Endothelial cell of umbilical vein (primary cell): ENCODE results near the gene CD248. TPM values are rescaled to one million over a fixed set of nuclear protein-coding genes. Genes with fewer than 3 reads are reported as not detected.

ENCODE experiments used
- BruUV-seq: library from RNA; stranded (reverse); fragments of 400-500 nt; replicated peaks from 2 replicates; lab custom pipeline; 2021; lab: Mats Ljungman, UMichigan
- CTCF ChIA-PET: fragments of 300-600, 350-600 bp; sonication (Branson Sonifier 250); formaldehyde crosslinking; loops from one replicate; lab custom pipeline; 2021; ENCODE audit warnings: antibody characterized with exemption, inconsistent platforms; lab: Charles Lee
- POLR2A ChIA-PET: fragments of 300-600, 350-600 bp; sonication (Branson Sonifier 250); formaldehyde crosslinking; loops from one replicate; lab custom pipeline; 2021; ENCODE audit warnings: antibody characterized with exemption, inconsistent platforms; lab: Charles Lee
- DNase-seq: peaks from one replicate; pipeline ENCODE4 v3.0.0-alpha.2; 2011; ENCODE audit warnings: low read depth, low spot score
- FAIRE-seq: peaks from 2 replicates; lab custom pipeline; 2011; peaks lifted over from hg19 to GRCh38; lab: Jason Lieb, UNC
- H2AFZ ChIP-seq: 2 replicates; pipeline ENCODE4 v1.6.0; 2012; ENCODE audit warnings: low read depth, low read length, control low read depth, inconsistent platforms
- H3K27ac ChIP-seq: 2 replicates; pipeline ENCODE4 v1.5.1; 2011; ENCODE audit warnings: low read depth, mild to moderate bottlenecking, control low read depth, low read length, moderate library complexity; ENCODE audit not compliant: insufficient read depth
- H3K27me3 ChIP-seq, 2 experiments: 2 replicates each; pipeline versions ENCODE4 v1.6.0 to v1.6.1; 2011; ENCODE audit warnings: low read length in 2 of 2, mixed read lengths in 1 of 2; ENCODE audit not compliant: control insufficient read depth in 2 of 2, insufficient read depth in 2 of 2
- H3K36me3 ChIP-seq, 2 experiments: 2 replicates in 1 of 2; 3 replicates in 1 of 2; pipeline ENCODE4 v1.5.1; 2011; ENCODE audit warnings: low read length in 2 of 2, mild to moderate bottlenecking in 1 of 2, moderate library complexity in 1 of 2; ENCODE audit not compliant: control insufficient read depth in 2 of 2, insufficient read depth in 2 of 2; ENCODE audit errors: extremely low read depth in 1 of 2
- H3K4me1 ChIP-seq: 3 replicates; pipeline ENCODE4 v1.5.1; 2011; ENCODE audit warnings: mild to moderate bottlenecking, low read length; ENCODE audit not compliant: control insufficient read depth, insufficient read depth; ENCODE audit errors: extremely low read depth
- H3K4me2 ChIP-seq: 2 replicates; pipeline ENCODE4 v1.6.1; 2011; ENCODE audit warnings: low read length, control low read depth, mixed read lengths; ENCODE audit not compliant: insufficient read depth
- H3K4me3 ChIP-seq, 3 experiments: fragments of 200-600 bp in 1 of 3; sonication (generic), shearing (Covaris generic) in 1 of 3; replicated peaks in 1 of 3; 2 replicates each; pipeline ENCODE4 v1.5.1; 2011 to 2016; ENCODE audit warnings: control low read depth in 3 of 3, low read length in 3 of 3, mild to moderate bottlenecking in 2 of 3, inconsistent platforms in 1 of 3, low read depth in 1 of 3, moderate library complexity in 1 of 3; ENCODE audit not compliant: insufficient read depth in 1 of 3
- H3K79me2 ChIP-seq: 2 replicates; pipeline ENCODE4 v1.6.0; 2012; ENCODE audit warnings: low read length, inconsistent platforms; ENCODE audit not compliant: control insufficient read depth, insufficient read depth
- H3K9ac ChIP-seq: replicated peaks from 2 replicates; pipeline ENCODE3; 2011; ENCODE audit warnings: low read length, control low read depth; ENCODE audit not compliant: insufficient read depth; ENCODE audit errors: extremely low read depth
- H3K9me1 ChIP-seq: replicated peaks from 3 replicates; pipeline ENCODE4 v1.6.0; 2011; ENCODE audit warnings: mild to moderate bottlenecking, low read length; ENCODE audit not compliant: control insufficient read depth, insufficient read depth; ENCODE audit errors: extremely low read depth
- H3K9me3 ChIP-seq: replicated peaks from 2 replicates; pipeline ENCODE4 v1.5.1; 2012; ENCODE audit warnings: low read length, inconsistent platforms; ENCODE audit not compliant: control insufficient read depth, insufficient read depth
- H4K20me1 ChIP-seq: replicated peaks from 2 replicates; pipeline ENCODE3; 2011; ENCODE audit warnings: mild to moderate bottlenecking, low read length; ENCODE audit not compliant: control insufficient read depth, insufficient read depth; ENCODE audit errors: extremely low read depth
- CTCF ChIP-seq, 2 donors: IDR thresholded peaks; 1 replicate in 1 of 2; 2 replicates in 1 of 2; pipeline ENCODE4 v1.5.1; 2011; ENCODE audit warnings: low read length in 2 of 2, mild to moderate bottlenecking in 2 of 2, moderate library complexity in 2 of 2, control low read depth in 1 of 2, inconsistent platforms in 1 of 2, low read depth in 1 of 2; ENCODE audit not compliant: insufficient read depth in 1 of 2; ENCODE audit errors: extremely low read depth in 1 of 2
- EZH2 ChIP-seq: IDR thresholded peaks from 2 replicates; pipeline ENCODE4 v1.6.1; 2012; ENCODE audit warnings: borderline replicate concordance, low read depth, mild to moderate bottlenecking, moderate library complexity, low read length, inconsistent platforms; ENCODE audit not compliant: severe bottlenecking
- FOS ChIP-seq: IDR thresholded peaks from 2 replicates; pipeline ENCODE4 v1.6.1; 2011; ENCODE audit warnings: mild to moderate bottlenecking, low read length, moderate library complexity, borderline replicate concordance; ENCODE audit not compliant: insufficient read depth
- GATA2 ChIP-seq: IDR thresholded peaks from 2 replicates; pipeline ENCODE4 v1.7.0; 2011; ENCODE audit warnings: low read depth, mild to moderate bottlenecking, moderate library complexity, mixed read lengths, low read length; ENCODE audit not compliant: insufficient read length, insufficient read depth
- JUN ChIP-seq: IDR thresholded peaks from 2 replicates; pipeline ENCODE4 v1.6.1; 2011; ENCODE audit warnings: borderline replicate concordance, low read depth; ENCODE audit not compliant: insufficient read length, insufficient read depth
- MAX ChIP-seq: IDR thresholded peaks from 2 replicates; pipeline ENCODE4 v1.6.1; 2011; ENCODE audit not compliant: insufficient read depth, insufficient read length
- MYC ChIP-seq: IDR thresholded peaks from one replicate; pipeline ENCODE4 v1.6.1; 2011; ENCODE audit warnings: mild to moderate bottlenecking, low read depth, low read length
- POLR2A ChIP-seq: IDR thresholded peaks from 2 replicates; pipeline ENCODE4 v1.6.1; 2012; ENCODE audit warnings: low read depth, mild to moderate bottlenecking, control low read depth, low read length
- POLR2AphosphoS5 ChIP-seq: IDR thresholded peaks from 2 replicates; pipeline ENCODE4 v1.6.1; 2012; ENCODE audit warnings: low read depth, mild to moderate bottlenecking, control low read depth, low read length, moderate library complexity; ENCODE audit not compliant: insufficient read depth
- dilution Hi-C: fragments of 300-500 bp; cut with MboI; formaldehyde crosslinking; loops from one replicate; pipeline ENCODE4 v1.15.0; 2019; ENCODE audit warnings: low sequenced_read_pairs; ENCODE audit not compliant: extremely low pct_ligation_motif_present
- intact Hi-C: fragments of 100-400 bp; cut with micrococcal nuclease; formaldehyde crosslinking; loops from one replicate; pipeline ENCODE4 v1.10.0; 2022
- polyA plus RNA-seq, 4 experiments: library from polyadenylated mRNA; depleted of rRNA in 3 of 4; stranded (reverse) in 3 of 4; unstranded in 1 of 4; fragments of >200 nt; gene quantifications; 2 replicates each; pipeline versions ENCODE4 v1.2.1 to v1.2.3, GENCODE V29; 2011 to 2012; ENCODE audit warnings: missing spikeins in 1 of 4
- total RNA-seq: library from RNA; stranded (reverse); gene quantifications from 2 replicates; pipeline ENCODE4 v1.2.3, GENCODE V29; 2021

Gene CD248
- total and polyA plus RNA-seq, 2 donors (not counting 3 experiments of a cell fraction or from before 2014, with no cell fraction given), result 0.10 TPM; not detected in 1

GRCh38 chr11:66289548-66290329 lies 27.1 kb downstream of the CD248 start:
- ChIA-PET POLR2A (interaction anchor here (1.0 to 1.4 kb wide), 4 partner anchors 22 to 53 kb away, joined by 3 to 12 read pairs (median 7); partner anchors contain the start of genes RAB1B and RIN1), CTCF (interaction anchor here (1.0 to 1.9 kb wide), 6 partner anchors 7 to 67 kb away, joined by 3 to 10 read pairs (median 6); no protein-coding TSS in a partner anchor)
- Histone ChIP-seq H3K4me2 (peak overlapping the region; percentile 69), H3K4me1 (peaks cover 13% of the 10 kb centered on the region), H3K4me3 (peak overlapping the region; percentile 9 to 73 (median 62)), H3K79me2 (peaks cover 12% of the 10 kb centered on the region), H3K36me3 (peaks cover 0 to 6% of the 10 kb centered on the region in 2 experiments), H3K9me1 (no peaks in the 10 kb centered on the region), H3K9ac (peak overlapping the region; percentile 46), H4K20me1 (no peaks in the 10 kb centered on the region), H3K27ac (peak overlapping the region; percentile 54), H2AFZ (peak overlapping the region; percentile 77), H3K9me3 (no peaks in the 10 kb centered on the region), H3K27me3 (peaks cover 20% of the 10 kb centered on the region in 2 experiments)
- dilution Hi-C loops (no loop called here), intact Hi-C loops (loop anchor here (1.0 kb wide), 3 partner anchors 22 to 132 kb away; partner anchors contain the start of gene NPAS4)
- DNase-seq (no peak), FAIRE-seq (no peak)
- TF ChIP-seq JUN, result no peak
- TF ChIP-seq EZH2, result no peak
- no peak for TF ChIP-seq MYC
- TF ChIP-seq POLR2A, result no peak
- no peak for TF ChIP-seq POLR2AphosphoS5
- no peak for TF ChIP-seq CTCF (IDR thresholded peaks at IDR 0.05; ENCODE audit: extremely low read depth in 1 of 2, insufficient read depth in 1 of 2, low read depth in 1 of 2, low read length in 2 of 2)
- no peak for TF ChIP-seq FOS
- TF ChIP-seq GATA2, result no peak
- TF ChIP-seq MAX, result no peak
- TSS peak; percentile 93 for BruUV-seq
